ENCODE data around the gene DIAPH2.

Gene DIAPH2

DNA sequence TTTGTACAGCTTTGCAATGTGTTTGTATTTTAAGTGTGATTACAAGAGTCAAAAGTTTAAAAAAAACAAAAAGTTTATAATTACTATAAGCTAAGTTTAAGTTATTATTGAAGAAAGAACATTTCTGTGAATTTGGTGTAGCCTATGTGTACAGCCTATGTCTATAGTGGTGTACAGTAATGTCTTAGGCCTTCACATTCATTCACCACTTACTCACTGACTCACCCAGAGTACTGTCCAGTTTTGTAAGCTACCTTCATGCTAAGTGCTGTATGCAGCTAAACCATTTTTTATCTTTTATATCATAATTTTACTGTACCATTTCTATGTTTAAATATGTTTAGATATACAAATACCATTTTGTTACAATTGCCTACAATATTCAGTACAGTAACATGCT, 381.3 kb downstream of the DIAPH2 start:
- Histone ChIP-seq H3K36me3 (replicated peaks; ENCODE audit: insufficient read depth, low read length) (no peaks in the 10 kb centered on the region), H3K4me1 (ENCODE audit: low read length) (no peaks in the 10 kb centered on the region), H3F3A (ENCODE audit: insufficient read depth, low read length) (no peaks in the 10 kb centered on the region), H3K9me3 (replicated peaks; ENCODE audit: insufficient read depth, low read length) (no peaks in the 10 kb centered on the region), H3K9me2 (replicated peaks; ENCODE audit: insufficient read depth, low read length) (no peaks in the 10 kb centered on the region), H2AFZ (ENCODE audit: low read length) (no peak overlapping the region), H4K20me1 (ENCODE audit: insufficient read depth, low read length) (no peaks in the 10 kb centered on the region), H3K4me3 (ENCODE audit: low read length) (no peak overlapping the region), H3K27me3 (replicated peaks; ENCODE audit: insufficient read depth, low read length) (no peaks in the 10 kb centered on the region), H3K4me2 (ENCODE audit: low read depth, low read length) (no peak overlapping the region), H3K9ac (ENCODE audit: low read length) (no peak overlapping the region), H3K27ac (ENCODE audit: low read length) (no peak overlapping the region), H3K79me2 (ENCODE audit: low read length) (no peaks in the 10 kb centered on the region)
- no peak for DNase-seq
- TF ChIP-seq EZH2 (optimal IDR thresholded peaks at IDR 0.05; ENCODE audit: low read depth, low read length): no peak
- TF ChIP-seq, protein P1, sequence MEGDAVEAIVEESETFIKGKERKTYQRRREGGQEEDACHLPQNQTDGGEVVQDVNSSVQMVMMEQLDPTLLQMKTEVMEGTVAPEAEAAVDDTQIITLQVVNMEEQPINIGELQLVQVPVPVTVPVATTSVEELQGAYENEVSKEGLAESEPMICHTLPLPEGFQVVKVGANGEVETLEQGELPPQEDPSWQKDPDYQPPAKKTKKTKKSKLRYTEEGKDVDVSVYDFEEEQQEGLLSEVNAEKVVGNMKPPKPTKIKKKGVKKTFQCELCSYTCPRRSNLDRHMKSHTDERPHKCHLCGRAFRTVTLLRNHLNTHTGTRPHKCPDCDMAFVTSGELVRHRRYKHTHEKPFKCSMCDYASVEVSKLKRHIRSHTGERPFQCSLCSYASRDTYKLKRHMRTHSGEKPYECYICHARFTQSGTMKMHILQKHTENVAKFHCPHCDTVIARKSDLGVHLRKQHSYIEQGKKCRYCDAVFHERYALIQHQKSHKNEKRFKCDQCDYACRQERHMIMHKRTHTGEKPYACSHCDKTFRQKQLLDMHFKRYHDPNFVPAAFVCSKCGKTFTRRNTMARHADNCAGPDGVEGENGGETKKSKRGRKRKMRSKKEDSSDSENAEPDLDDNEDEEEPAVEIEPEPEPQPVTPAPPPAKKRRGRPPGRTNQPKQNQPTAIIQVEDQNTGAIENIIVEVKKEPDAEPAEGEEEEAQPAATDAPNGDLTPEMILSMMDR (IDR thresholded peaks at IDR 0.05; ENCODE audit: low read length): no peak
- no peak for TF ChIP-seq EZH2phosphoT487 (IDR thresholded peaks at IDR 0.05; ENCODE audit: low read length)

DNA sequence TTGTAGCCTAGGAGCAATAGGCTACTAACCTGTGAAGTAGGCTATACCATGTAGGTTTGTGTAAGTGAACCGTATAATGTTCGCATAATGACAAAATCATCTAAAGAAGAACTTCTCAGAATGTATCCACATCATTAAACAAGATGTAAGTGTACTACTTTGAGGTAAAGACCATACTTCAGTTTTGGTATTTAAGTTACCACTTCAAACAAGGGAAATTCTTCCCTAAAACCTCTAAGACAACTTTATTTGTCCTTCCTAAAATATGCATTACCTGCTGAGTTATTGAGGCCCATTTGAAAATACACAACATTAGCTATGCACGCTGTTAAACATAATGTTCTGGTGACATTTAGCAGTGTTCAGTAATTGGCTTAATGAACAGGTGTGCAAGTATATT, 381.7 kb downstream of the DIAPH2 start:
- TF ChIP-seq EZH2 (optimal IDR thresholded peaks at IDR 0.05; ENCODE audit: low read depth, low read length) (no peak), EZH2phosphoT487 (IDR thresholded peaks at IDR 0.05; ENCODE audit: low read length) (no peak)
- TF ChIP-seq, protein P1 (IDR thresholded peaks at IDR 0.05; ENCODE audit: low read length): no peak
- Histone ChIP-seq H2AFZ (ENCODE audit: low read length) (no peak overlapping the region), H3K36me3 (replicated peaks; ENCODE audit: insufficient read depth, low read length) (no peaks in the 10 kb centered on the region), H3K79me2 (ENCODE audit: low read length) (no peaks in the 10 kb centered on the region), H3K27ac (ENCODE audit: low read length) (no peak overlapping the region), H3K4me1 (ENCODE audit: low read length) (no peaks in the 10 kb centered on the region), H3K4me2 (ENCODE audit: low read depth, low read length) (no peak overlapping the region), H3F3A (ENCODE audit: insufficient read depth, low read length) (no peaks in the 10 kb centered on the region), H3K9me2 (replicated peaks; ENCODE audit: insufficient read depth, low read length) (no peaks in the 10 kb centered on the region), H3K27me3 (replicated peaks; ENCODE audit: insufficient read depth, low read length) (no peaks in the 10 kb centered on the region), H3K9me3 (replicated peaks; ENCODE audit: insufficient read depth, low read length) (no peaks in the 10 kb centered on the region), H3K9ac (ENCODE audit: low read length) (no peak overlapping the region), H4K20me1 (ENCODE audit: insufficient read depth, low read length) (no peaks in the 10 kb centered on the region), H3K4me3 (ENCODE audit: low read length) (no peak overlapping the region)
- DNase-seq: no peak

DNA sequence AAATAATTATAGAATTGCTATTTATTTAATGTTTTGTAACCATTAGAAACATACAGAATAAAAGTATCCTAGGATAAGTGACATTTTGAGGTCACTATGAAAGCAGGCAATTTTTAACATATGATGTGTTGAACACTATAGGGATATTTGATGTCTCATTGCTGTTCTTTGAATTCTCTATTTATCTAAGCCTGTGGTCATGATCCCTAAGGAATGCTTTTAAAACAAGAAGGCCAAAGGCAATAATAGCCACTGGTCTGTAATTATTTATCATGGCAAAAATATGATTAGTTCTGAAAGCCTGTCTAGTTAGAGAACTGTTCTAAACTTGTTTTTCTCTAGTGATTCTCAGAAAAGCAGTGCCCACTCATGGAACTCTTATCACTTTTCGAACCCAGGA, 385.7 kb downstream of the DIAPH2 start:
- H3K9me3 ChIP-seq (replicated peaks; ENCODE audit: insufficient read depth, low read length): no peaks in the 10 kb centered on the region
- no peaks in the 10 kb centered on the region for H3F3A ChIP-seq (ENCODE audit: insufficient read depth, low read length)
- H3K79me2 ChIP-seq (ENCODE audit: low read length): no peaks in the 10 kb centered on the region
- no peaks in the 10 kb centered on the region for H3K4me1 ChIP-seq (ENCODE audit: low read length)
- no peak overlapping the region for H3K4me3 ChIP-seq (ENCODE audit: low read length)
- no peak for DNase-seq
- no peaks in the 10 kb centered on the region for H3K36me3 ChIP-seq (replicated peaks; ENCODE audit: insufficient read depth, low read length)
- H3K9me2 ChIP-seq (replicated peaks; ENCODE audit: insufficient read depth, low read length): no peaks in the 10 kb centered on the region
- H2AFZ ChIP-seq (ENCODE audit: low read length): no peak overlapping the region
- no peak overlapping the region for H3K9ac ChIP-seq (ENCODE audit: low read length)
- no peak for TF ChIP-seq EZH2phosphoT487 (IDR thresholded peaks at IDR 0.05; ENCODE audit: low read length)
- TF ChIP-seq, protein P1 (IDR thresholded peaks at IDR 0.05; ENCODE audit: low read length): no peak
- TF ChIP-seq EZH2 (optimal IDR thresholded peaks at IDR 0.05; ENCODE audit: low read depth, low read length): no peak
- H3K4me2 ChIP-seq (ENCODE audit: low read depth, low read length): no peak overlapping the region
- no peak overlapping the region for H3K27ac ChIP-seq (ENCODE audit: low read length)
- no peaks in the 10 kb centered on the region for H3K27me3 ChIP-seq (replicated peaks; ENCODE audit: insufficient read depth, low read length)
- H4K20me1 ChIP-seq (ENCODE audit: insufficient read depth, low read length): no peaks in the 10 kb centered on the region
